DND-41 (cell line): ENCODE measurements around the gene PEX12.

ENCODE experiments used
- ATAC-seq: fragments of 200-7000 bp; cut with Tn5 transposase; 3 replicates; pipeline ENCODE4 v1.9.1; 2021; ENCODE audit warnings: low read depth; ENCODE audit not compliant: insufficient read depth
- DNase-seq: peaks from one replicate; pipeline ENCODE4 v3.0.0-alpha.2; 2020
- H2AFZ ChIP-seq: 2 replicates; pipeline ENCODE4 v1.6.0; 2012; ENCODE audit warnings: low read depth, low read length
- H3K27ac ChIP-seq: 2 replicates; pipeline ENCODE4 v1.5.1; 2012; ENCODE audit warnings: low read length, inconsistent platforms
- H3K27me3 ChIP-seq: fragments of 200-600 bp; sonication (generic); 2 replicates; pipeline ENCODE4 v1.6.0; 2012; ENCODE audit warnings: low read length, mild to moderate bottlenecking, inconsistent platforms; ENCODE audit not compliant: insufficient read depth, poor library complexity
- H3K36me3 ChIP-seq: 2 replicates; pipeline ENCODE4 v1.5.1; 2012; ENCODE audit warnings: low read length, inconsistent platforms; ENCODE audit not compliant: insufficient read depth
- H3K4me1 ChIP-seq: 2 replicates; pipeline ENCODE4 v1.5.1; 2012; ENCODE audit warnings: mild to moderate bottlenecking, low read length; ENCODE audit not compliant: insufficient read depth
- H3K4me2 ChIP-seq: 2 replicates; pipeline ENCODE4 v1.6.0; 2012; ENCODE audit warnings: mild to moderate bottlenecking, moderate library complexity, low read length, inconsistent platforms; ENCODE audit not compliant: insufficient read depth
- H3K4me3 ChIP-seq, 2 experiments: fragments of 200-600 bp in 1 of 2; shearing (Covaris generic) in 1 of 2; 2 replicates each; pipeline ENCODE4 v1.5.1; 2012 to 2016; ENCODE audit warnings: inconsistent platforms in 2 of 2, low read length in 2 of 2, mild to moderate bottlenecking in 2 of 2, low read depth in 1 of 2, moderate library complexity in 1 of 2
- H3K79me2 ChIP-seq: 2 replicates; pipeline ENCODE4 v1.6.0; 2012; ENCODE audit warnings: low read length, inconsistent platforms; ENCODE audit not compliant: insufficient read depth
- H3K9ac ChIP-seq: 2 replicates; pipeline ENCODE4 v1.6.0; 2012; ENCODE audit warnings: low read depth, mild to moderate bottlenecking, inconsistent platforms, low read length, moderate library complexity
- H3K9me3 ChIP-seq: 2 replicates; pipeline ENCODE4 v1.5.1; 2012; ENCODE audit warnings: low read length, moderate library complexity, mild to moderate bottlenecking, inconsistent platforms; ENCODE audit not compliant: insufficient read depth, severe bottlenecking
- H4K20me1 ChIP-seq: 2 replicates; pipeline ENCODE4 v1.6.0; 2012; ENCODE audit warnings: low read length; ENCODE audit not compliant: insufficient read depth
- EZH2 ChIP-seq: IDR thresholded peaks from 3 replicates; pipeline ENCODE4 v1.6.1; 2012; ENCODE audit warnings: borderline replicate concordance, low read depth, mild to moderate bottlenecking, moderate library complexity, low read length, inconsistent platforms; ENCODE audit not compliant: severe bottlenecking
- TF ChIP-seq, protein P1 (sequence below): IDR thresholded peaks from 2 replicates; pipeline ENCODE4 v1.5.1; 2012; ENCODE audit warnings: borderline replicate concordance, low read length, moderate library complexity, mild to moderate bottlenecking; ENCODE audit not compliant: poor library complexity, severe bottlenecking; ENCODE audit errors: extremely low read depth

Gene PEX12

GRCh38 chr17:35542990-35543389 is 35.4 kb downstream of the PEX12 start:
- Histone ChIP-seq H3K36me3 (no peaks in the 10 kb centered on the region), H3K4me1 (peaks cover 62% of the 10 kb centered on the region), H3K9ac (peak overlapping the region; percentile 20), H3K27ac (peak overlapping the region; percentile 96), H3K79me2 (peaks cover 26% of the 10 kb centered on the region), H2AFZ (no peak overlapping the region), H3K4me3 (no peak overlapping the region), H3K9me3 (no peaks in the 10 kb centered on the region), H3K27me3 (no peaks in the 10 kb centered on the region), H4K20me1 (no peaks in the 10 kb centered on the region), H3K4me2 (peak overlapping the region; percentile 40)
- no peak for TF ChIP-seq EZH2
- TF ChIP-seq, protein P1, sequence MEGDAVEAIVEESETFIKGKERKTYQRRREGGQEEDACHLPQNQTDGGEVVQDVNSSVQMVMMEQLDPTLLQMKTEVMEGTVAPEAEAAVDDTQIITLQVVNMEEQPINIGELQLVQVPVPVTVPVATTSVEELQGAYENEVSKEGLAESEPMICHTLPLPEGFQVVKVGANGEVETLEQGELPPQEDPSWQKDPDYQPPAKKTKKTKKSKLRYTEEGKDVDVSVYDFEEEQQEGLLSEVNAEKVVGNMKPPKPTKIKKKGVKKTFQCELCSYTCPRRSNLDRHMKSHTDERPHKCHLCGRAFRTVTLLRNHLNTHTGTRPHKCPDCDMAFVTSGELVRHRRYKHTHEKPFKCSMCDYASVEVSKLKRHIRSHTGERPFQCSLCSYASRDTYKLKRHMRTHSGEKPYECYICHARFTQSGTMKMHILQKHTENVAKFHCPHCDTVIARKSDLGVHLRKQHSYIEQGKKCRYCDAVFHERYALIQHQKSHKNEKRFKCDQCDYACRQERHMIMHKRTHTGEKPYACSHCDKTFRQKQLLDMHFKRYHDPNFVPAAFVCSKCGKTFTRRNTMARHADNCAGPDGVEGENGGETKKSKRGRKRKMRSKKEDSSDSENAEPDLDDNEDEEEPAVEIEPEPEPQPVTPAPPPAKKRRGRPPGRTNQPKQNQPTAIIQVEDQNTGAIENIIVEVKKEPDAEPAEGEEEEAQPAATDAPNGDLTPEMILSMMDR: no peak
- ATAC-seq: peak; percentile 76
- peak; percentile 64 for DNase-seq

GRCh38 chr17:35541434-35541833 is 36.9 kb downstream of the PEX12 start:
- no peaks in the 10 kb centered on the region for H3K36me3 ChIP-seq
- no peaks in the 10 kb centered on the region for H3K9me3 ChIP-seq
- peak overlapping the region; percentile 70 for H2AFZ ChIP-seq
- peak overlapping the region; percentile 67 for H3K4me2 ChIP-seq
- peak overlapping the region; percentile 96 for H3K27ac ChIP-seq
- H3K79me2 ChIP-seq: peaks cover 36% of the 10 kb centered on the region
- TF ChIP-seq, protein P1: no peak
- no peak for TF ChIP-seq EZH2
- DNase-seq (no peak), ATAC-seq (no peak)
- no peaks in the 10 kb centered on the region for H4K20me1 ChIP-seq
- H3K4me3 ChIP-seq: peak overlapping the region; percentile 4 to 52; a peak in 3 of 4 replicates
- peak overlapping the region; percentile 77 for H3K9ac ChIP-seq
- peaks cover 74% of the 10 kb centered on the region for H3K4me1 ChIP-seq
- H3K27me3 ChIP-seq: no peaks in the 10 kb centered on the region

- peaks cover 43% of the 10 kb centered on the region for H3K79me2 ChIP-seq
- peak overlapping the region; percentile 4 to 52; a peak in 3 of 4 replicates for H3K4me3 ChIP-seq
- H3K27ac ChIP-seq: peak overlapping the region; percentile 96
- H3K9ac ChIP-seq: peak overlapping the region; percentile 77
- ATAC-seq (peak; percentile 41), DNase-seq (peak; percentile 61)
- H3K4me2 ChIP-seq: peak overlapping the region; percentile 67
- no peaks in the 10 kb centered on the region for H3K27me3 ChIP-seq
- no peaks in the 10 kb centered on the region for H3K9me3 ChIP-seq
- peaks cover 80% of the 10 kb centered on the region for H3K4me1 ChIP-seq
- TF ChIP-seq, protein P1: no peak
- no peak for TF ChIP-seq EZH2
- H4K20me1 ChIP-seq: no peaks in the 10 kb centered on the region
- peak overlapping the region; percentile 70 for H2AFZ ChIP-seq
- no peaks in the 10 kb centered on the region for H3K36me3 ChIP-seq
These were observed 37.6 kb downstream of the PEX12 start for GRCh38 chr17:35540589-35541404.
